A549 (cell line): Measurements from ENCODE around the gene CYP24A1. TPM values are rescaled to one million over a fixed set of nuclear protein-coding genes. Genes with fewer than 3 reads are reported as not detected.

Experiments used
- ATAC-seq, 2 experiments: fragments of 200-7000 bp in 1 of 2; fragments of >200 bp in 1 of 2; cut with Nextera tagmentation in 1 of 2; cut with Tn5 transposase in 1 of 2; 3 replicates each; pipeline versions ENCODE4 v1.8.0 to v1.9.1; 2018 to 2020; ENCODE audit warnings: mild to moderate bottlenecking in 1 of 2, moderate library complexity in 1 of 2
- CTCF ChIA-PET: fragments of 300-600 bp; sonication (Branson Sonifier 250); formaldehyde crosslinking; extraction: SDS; loops from one replicate; lab custom pipeline; 2021; ENCODE audit warnings: antibody characterized with exemption, inconsistent platforms; lab: Yijun Ruan, JAX
- POLR2A ChIA-PET: fragments of 350-600 bp; formaldehyde crosslinking; extraction: SDS; loops from one replicate; lab custom pipeline; 2021; ENCODE audit warnings: antibody characterized with exemption, inconsistent platforms; lab: Yijun Ruan, JAX
- DNase-seq, 2 experiments: peaks; one replicate each; pipeline versions ENCODE4 v3.0.0 to v3.0.0-alpha.2; 2011 to 2016; ENCODE audit warnings: low read depth in 1 of 2, low spot score in 1 of 2
- FAIRE-seq: peaks from 2 replicates; lab custom pipeline; 2011; peaks lifted over from hg19 to GRCh38; lab: Jason Lieb, UNC
- H3K27ac ChIP-seq, 2 experiments: fragments of >200 bp; sonication (Bioruptor Twin); formaldehyde crosslinking; 3 replicates each; pipeline ENCODE4 v1.5.1; 2016 to 2017
- H3K4me1 ChIP-seq: fragments of >200 bp; sonication (Bioruptor Twin); formaldehyde crosslinking; 3 replicates; pipeline ENCODE4 v1.6.1; 2016
- H3K4me2 ChIP-seq: fragments of >200 bp; sonication (Bioruptor Twin); formaldehyde crosslinking; 3 replicates; pipeline ENCODE4 v1.6.1; 2016
- H3K4me3 ChIP-seq: fragments of >200 bp; sonication (Bioruptor Twin); formaldehyde crosslinking; 3 replicates; pipeline ENCODE4 v1.5.1; 2016
- H3K9me3 ChIP-seq: fragments of >200 bp; sonication (Bioruptor Twin); formaldehyde crosslinking; 3 replicates; pipeline ENCODE4 v1.6.1; 2016
- CHD2 ChIP-seq: fragments of 150-350 bp; IDR thresholded peaks from 2 replicates; pipeline ENCODE4 v1.6.1; 2014; ENCODE audit warnings: low read length; ENCODE audit not compliant: partially characterized antibody
- EHF ChIP-seq: fragments of 250-450 bp; sonication (Bioruptor Pico); IDR thresholded peaks from 2 replicates; pipeline ENCODE4 v1.5.0; 2020; ENCODE audit warnings: mild to moderate bottlenecking
- EP300 ChIP-seq, 2 experiments: fragments of >200 bp; sonication (Bioruptor Twin); formaldehyde crosslinking; IDR thresholded peaks; 2 replicates in 1 of 2; 3 replicates in 1 of 2; pipeline ENCODE4 v1.6.1; 2016 to 2017
- ESRRA ChIP-seq: fragments of 150-350 bp; IDR thresholded peaks from 2 replicates; pipeline ENCODE4 v1.6.1; 2014; ENCODE audit warnings: mild to moderate bottlenecking, low read length, borderline replicate concordance
- FOSB ChIP-seq: fragments of 250-450 bp; sonication (Bioruptor Pico); IDR thresholded peaks from 2 replicates; pipeline ENCODE4 v1.5.0; 2020; ENCODE audit warnings: mild to moderate bottlenecking, moderate library complexity
- FOXS1 ChIP-seq: fragments of 250-450 bp; sonication (Bioruptor Pico); IDR thresholded peaks from 2 replicates; pipeline ENCODE4 v1.5.0; 2020; ENCODE audit warnings: mild to moderate bottlenecking, moderate library complexity
- HDAC2 ChIP-seq: fragments of 200-600 bp; sonication (generic); IDR thresholded peaks from 2 replicates; pipeline ENCODE4 v1.6.1; 2016
- HOXA7 ChIP-seq: fragments of 250-450 bp; sonication (Bioruptor Pico); IDR thresholded peaks from 2 replicates; pipeline ENCODE4 v1.5.0; 2020; ENCODE audit warnings: mild to moderate bottlenecking, moderate library complexity
- JUN ChIP-seq, 2 experiments: fragments of >200 bp; sonication (Bioruptor Twin); formaldehyde crosslinking; IDR thresholded peaks; 2 replicates in 1 of 2; 3 replicates in 1 of 2; pipeline ENCODE4 v1.6.1; 2016 to 2017
- KDM5A ChIP-seq: fragments of 200-600 bp; sonication (generic); IDR thresholded peaks from 2 replicates; pipeline ENCODE4 v1.6.1; 2016; ENCODE audit warnings: antibody characterized with exemption, mild to moderate bottlenecking
- MAZ ChIP-seq: fragments of 150-350 bp; IDR thresholded peaks from 2 replicates; pipeline ENCODE4 v1.6.1; 2014; ENCODE audit warnings: antibody characterized with exemption, low read depth, low read length, borderline replicate concordance
- NPAS2 ChIP-seq: fragments of 250-450 bp; sonication (Bioruptor Pico); IDR thresholded peaks from 2 replicates; pipeline ENCODE4 v1.8.0; 2022; ENCODE audit warnings: mild to moderate bottlenecking, moderate library complexity, borderline replicate concordance
- NR3C1 ChIP-seq: fragments of >200 bp; sonication (Bioruptor Twin); formaldehyde crosslinking; IDR thresholded peaks from 3 replicates; pipeline ENCODE4 v1.6.1; 2017
- PHF8 ChIP-seq: fragments of 200-600 bp; sonication (generic); IDR thresholded peaks from 2 replicates; pipeline ENCODE4 v1.6.1; 2016; ENCODE audit warnings: low read depth, mild to moderate bottlenecking, antibody characterized with exemption, moderate library complexity, borderline replicate concordance
- RARB ChIP-seq: fragments of 250-450 bp; sonication (Bioruptor Pico); IDR thresholded peaks from 2 replicates; pipeline ENCODE4 v1.8.0; 2021; ENCODE audit warnings: mild to moderate bottlenecking, moderate library complexity
- RCOR1 ChIP-seq: fragments of 150-350 bp; IDR thresholded peaks from 2 replicates; pipeline ENCODE4 v1.6.1; 2014; ENCODE audit warnings: antibody characterized with exemption, low read length, low read depth
- RFX5 ChIP-seq: fragments of 450-650 bp; IDR thresholded peaks from 2 replicates; pipeline ENCODE4 v1.7.1; 2014; ENCODE audit warnings: antibody characterized with exemption, mild to moderate bottlenecking, moderate library complexity
- RNF2 ChIP-seq: fragments of 200-600 bp; sonication (generic); IDR thresholded peaks from 2 replicates; pipeline ENCODE4 v1.6.1; 2016; ENCODE audit warnings: low read depth, mild to moderate bottlenecking, antibody characterized with exemption, moderate library complexity, borderline replicate concordance
- SMC3 ChIP-seq: fragments of >200 bp; sonication (Bioruptor Twin); formaldehyde crosslinking; IDR thresholded peaks from 3 replicates; pipeline ENCODE4 v1.6.1; 2018; ENCODE audit warnings: inconsistent platforms
- SREBF2 ChIP-seq: fragments of 450-650 bp; IDR thresholded peaks from 2 replicates; pipeline ENCODE4 v1.6.1; 2014; ENCODE audit warnings: mild to moderate bottlenecking, moderate library complexity
- ZC3H11A ChIP-seq: fragments of 450-650 bp; IDR thresholded peaks from 2 replicates; pipeline ENCODE4 v1.6.1; 2014; ENCODE audit warnings: antibody characterized with exemption, mild to moderate bottlenecking
- WGBS: methylation state at CpG from one replicate; pipeline ENCODE4 v1.1.6; 2017; ENCODE audit errors: missing lambda C conversion rate; 5-methylcytosine and 5-hydroxymethylcytosine counted together
- polyA plus RNA-seq, 4 experiments: library from polyadenylated mRNA; depleted of rRNA in 3 of 4; stranded (reverse); fragments of >200 nt; fragmentation: RNase III in 1 of 4; extraction: RNeasy Plus Mini Kit Qiagen cat#74134 plus additional on column Dnase treatment in 1 of 4; gene quantifications; 2 replicates in 3 of 4; 3 replicates in 1 of 4; pipeline ENCODE4 v1.2.3, GENCODE V29; 2011 to 2017
- TF ChIP-seq, protein P1 (sequence below): fragments of 250-450 bp; sonication (Bioruptor Pico); IDR thresholded peaks from 2 replicates; pipeline ENCODE4 v1.5.0; 2021; ENCODE audit warnings: mild to moderate bottlenecking, moderate library complexity, borderline replicate concordance
- TF ChIP-seq, protein P2 (sequence below): IDR thresholded peaks from 2 replicates; pipeline ENCODE4 v1.6.1; 2012; ENCODE audit warnings: low read depth, borderline replicate concordance
- TF ChIP-seq, protein P3 (sequence below): IDR thresholded peaks from 2 replicates; pipeline ENCODE4 v1.6.1; 2012
- TF ChIP-seq, protein P4 (sequence below): fragments of 150-350 bp; IDR thresholded peaks from 2 replicates; pipeline ENCODE4 v1.6.1; 2014; ENCODE audit warnings: low read depth, mild to moderate bottlenecking, low read length
- TF ChIP-seq, protein P5 (sequence below): fragments of 200-600 bp; sonication (generic); IDR thresholded peaks from 2 replicates; pipeline ENCODE4 v1.6.1; 2016; ENCODE audit warnings: antibody characterized with exemption, mild to moderate bottlenecking, moderate library complexity
- TF ChIP-seq, protein P6 (sequence below): fragments of 450-650 bp; IDR thresholded peaks from 2 replicates; pipeline ENCODE4 v1.6.1; 2014; ENCODE audit warnings: antibody characterized with exemption
- TF ChIP-seq, protein P7 (sequence below): fragments of >200 bp; sonication (Bioruptor Twin); formaldehyde crosslinking; IDR thresholded peaks from 2 replicates; pipeline ENCODE4 v1.6.1; 2016

The CYP24A1 gene
- polyA plus RNA-seq, 2 of the 4 experiments (the other 2 are of a cell fraction) = 722 to 1,617 TPM

DNA sequence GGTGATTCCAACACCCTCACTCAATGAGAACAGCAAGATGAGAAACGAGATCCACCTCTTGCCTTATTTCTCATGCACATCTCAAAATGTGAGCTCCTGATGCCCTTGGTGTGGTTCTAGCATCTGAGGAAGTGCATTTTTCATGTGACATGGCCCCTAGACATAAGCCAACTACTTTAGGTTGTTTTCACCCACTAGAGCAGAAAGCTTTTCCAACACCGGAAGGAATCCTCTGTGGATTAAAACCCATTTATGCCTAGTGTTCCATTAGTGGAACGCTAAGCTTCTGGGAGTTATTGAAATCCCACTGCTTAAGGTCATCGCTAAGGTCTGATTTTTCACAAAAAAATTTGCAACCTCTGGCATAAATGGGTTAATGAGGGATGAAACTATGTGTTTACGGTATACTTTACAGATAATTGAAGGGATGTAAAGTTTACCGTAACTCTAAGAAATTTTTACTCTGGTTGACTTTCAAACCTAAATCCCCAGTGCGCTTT lies 24.0 kb downstream of the CYP24A1 start (continued):
- no peak for TF ChIP-seq NR3C1
- no peak for TF ChIP-seq SMC3

DNA sequence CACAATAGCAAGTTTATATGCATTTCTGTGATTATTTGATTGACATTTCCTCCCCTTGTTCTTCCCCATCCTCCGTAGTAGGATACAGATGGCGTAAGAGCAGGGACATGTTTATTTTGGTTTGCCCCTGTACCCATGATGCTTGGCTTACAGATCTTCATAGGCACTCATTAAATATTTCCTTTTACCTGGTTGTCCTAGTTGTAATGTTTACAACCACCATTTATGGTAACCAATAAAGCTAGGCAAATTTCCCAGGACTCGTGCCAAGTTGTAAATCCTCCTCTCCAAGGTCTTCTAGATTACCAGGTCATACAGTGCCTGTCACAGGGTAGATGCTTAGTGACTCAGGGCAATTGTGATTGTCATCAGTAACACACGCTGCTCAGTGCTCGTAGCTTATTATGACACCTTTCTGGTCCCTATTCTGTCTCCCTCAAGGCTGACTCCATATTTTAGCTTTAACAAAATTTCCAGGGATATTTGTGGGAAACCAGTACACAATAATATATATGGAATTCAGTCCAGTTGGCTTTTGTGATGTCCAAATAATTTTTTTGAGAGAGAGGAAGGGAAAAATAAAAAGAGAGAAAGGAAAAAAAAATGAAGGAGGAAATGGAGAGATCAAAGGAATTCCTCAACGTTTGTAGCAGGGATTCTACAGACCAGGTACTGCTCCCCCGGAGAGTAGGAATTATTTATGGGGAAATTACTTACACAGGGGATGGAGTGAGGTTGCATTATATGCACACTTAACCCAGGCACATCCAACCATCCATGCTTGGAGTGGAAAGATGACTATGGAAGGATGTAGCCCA lies 24.6 kb downstream of the CYP24A1 start:
- Histone ChIP-seq H3K4me2 (peak overlapping the region; percentile 44), H3K4me3 (no peak overlapping the region), H3K4me1 (peaks cover 82% of the 10 kb centered on the region), H3K27ac (peak overlapping the region; percentile 86 to 93), H3K9me3 (no peaks in the 10 kb centered on the region)
- ATAC-seq = peak; percentile 52 to 67
- FAIRE-seq = peak; percentile 99
- WGBS = 3% methylated on average over 7 of the region's 7 CpGs
- POLR2A ChIA-PET = interaction anchor here (0.6 to 5.0 kb wide), 14 partner anchors 9 to 52 kb away, joined by 3 to 65 read pairs (median 7); partner anchors contain the start of gene CYP24A1
- peak; percentile 88 to 99 for DNase-seq
- CTCF ChIA-PET = interaction anchor here (0.8 to 4.8 kb wide), 14 partner anchors 9 to 224 kb away, joined by 3 to 24 read pairs (median 6); no protein-coding TSS in a partner anchor
- TF ChIP-seq NPAS2 (no peak), RFX5 (peak; percentile 57; the same call in 1 of the 2 replicates), PHF8 (no peak), ESRRA (peak; percentile 19; the same call in 1 of the 2 replicates), KDM5A (no peak), RNF2 (no peak), CHD2 (no peak), RARB (CRISPR knock-in tag) (peak; percentile 83), HOXA7 (CRISPR knock-in tag) (peak; percentile 65; the same call in 1 of the 2 replicates), FOXS1 (CRISPR knock-in tag) (0 out of 2 replicates have a peak, but pooled peaks have one; percentile 18), FOSB (peak; percentile 61), MAZ (no peak), EP300 (IDR thresholded peaks at IDR 0.05) (peak; percentile 80 to 89; a peak in 4 of 5 replicates), EHF (CRISPR knock-in tag) (peak; percentile 65; the same call in 1 of the 2 replicates), RCOR1 (no peak), HDAC2 (no peak), ZC3H11A (no peak), JUN (IDR thresholded peaks at IDR 0.05) (peak; percentile 78 to 91), SREBF2 (no peak)
- TF ChIP-seq, protein P1, sequence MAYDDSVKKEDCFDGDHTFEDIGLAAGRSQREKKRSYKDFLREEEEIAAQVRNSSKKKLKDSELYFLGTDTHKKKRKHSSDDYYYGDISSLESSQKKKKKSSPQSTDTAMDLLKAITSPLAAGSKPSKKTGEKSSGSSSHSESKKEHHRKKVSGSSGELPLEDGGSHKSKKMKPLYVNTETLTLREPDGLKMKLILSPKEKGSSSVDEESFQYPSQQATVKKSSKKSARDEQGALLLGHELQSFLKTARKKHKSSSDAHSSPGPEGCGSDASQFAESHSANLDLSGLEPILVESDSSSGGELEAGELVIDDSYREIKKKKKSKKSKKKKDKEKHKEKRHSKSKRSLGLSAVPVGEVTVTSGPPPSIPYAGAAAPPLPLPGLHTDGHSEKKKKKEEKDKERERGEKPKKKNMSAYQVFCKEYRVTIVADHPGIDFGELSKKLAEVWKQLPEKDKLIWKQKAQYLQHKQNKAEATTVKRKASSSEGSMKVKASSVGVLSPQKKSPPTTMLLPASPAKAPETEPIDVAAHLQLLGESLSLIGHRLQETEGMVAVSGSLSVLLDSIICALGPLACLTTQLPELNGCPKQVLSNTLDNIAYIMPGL (CRISPR knock-in tag) = 0 out of 2 replicates have a peak, but pooled peaks have one; percentile 41
- TF ChIP-seq, protein P2, sequence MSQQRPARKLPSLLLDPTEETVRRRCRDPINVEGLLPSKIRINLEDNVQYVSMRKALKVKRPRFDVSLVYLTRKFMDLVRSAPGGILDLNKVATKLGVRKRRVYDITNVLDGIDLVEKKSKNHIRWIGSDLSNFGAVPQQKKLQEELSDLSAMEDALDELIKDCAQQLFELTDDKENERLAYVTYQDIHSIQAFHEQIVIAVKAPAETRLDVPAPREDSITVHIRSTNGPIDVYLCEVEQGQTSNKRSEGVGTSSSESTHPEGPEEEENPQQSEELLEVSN = peak; percentile 70; the same call in 1 of the 2 replicates
- TF ChIP-seq, protein P3, sequence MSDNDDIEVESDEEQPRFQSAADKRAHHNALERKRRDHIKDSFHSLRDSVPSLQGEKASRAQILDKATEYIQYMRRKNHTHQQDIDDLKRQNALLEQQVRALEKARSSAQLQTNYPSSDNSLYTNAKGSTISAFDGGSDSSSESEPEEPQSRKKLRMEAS = peak; percentile 69
- TF ChIP-seq, protein P4, sequence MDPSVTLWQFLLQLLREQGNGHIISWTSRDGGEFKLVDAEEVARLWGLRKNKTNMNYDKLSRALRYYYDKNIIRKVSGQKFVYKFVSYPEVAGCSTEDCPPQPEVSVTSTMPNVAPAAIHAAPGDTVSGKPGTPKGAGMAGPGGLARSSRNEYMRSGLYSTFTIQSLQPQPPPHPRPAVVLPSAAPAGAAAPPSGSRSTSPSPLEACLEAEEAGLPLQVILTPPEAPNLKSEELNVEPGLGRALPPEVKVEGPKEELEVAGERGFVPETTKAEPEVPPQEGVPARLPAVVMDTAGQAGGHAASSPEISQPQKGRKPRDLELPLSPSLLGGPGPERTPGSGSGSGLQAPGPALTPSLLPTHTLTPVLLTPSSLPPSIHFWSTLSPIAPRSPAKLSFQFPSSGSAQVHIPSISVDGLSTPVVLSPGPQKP = no peak
- TF ChIP-seq, protein P5, sequence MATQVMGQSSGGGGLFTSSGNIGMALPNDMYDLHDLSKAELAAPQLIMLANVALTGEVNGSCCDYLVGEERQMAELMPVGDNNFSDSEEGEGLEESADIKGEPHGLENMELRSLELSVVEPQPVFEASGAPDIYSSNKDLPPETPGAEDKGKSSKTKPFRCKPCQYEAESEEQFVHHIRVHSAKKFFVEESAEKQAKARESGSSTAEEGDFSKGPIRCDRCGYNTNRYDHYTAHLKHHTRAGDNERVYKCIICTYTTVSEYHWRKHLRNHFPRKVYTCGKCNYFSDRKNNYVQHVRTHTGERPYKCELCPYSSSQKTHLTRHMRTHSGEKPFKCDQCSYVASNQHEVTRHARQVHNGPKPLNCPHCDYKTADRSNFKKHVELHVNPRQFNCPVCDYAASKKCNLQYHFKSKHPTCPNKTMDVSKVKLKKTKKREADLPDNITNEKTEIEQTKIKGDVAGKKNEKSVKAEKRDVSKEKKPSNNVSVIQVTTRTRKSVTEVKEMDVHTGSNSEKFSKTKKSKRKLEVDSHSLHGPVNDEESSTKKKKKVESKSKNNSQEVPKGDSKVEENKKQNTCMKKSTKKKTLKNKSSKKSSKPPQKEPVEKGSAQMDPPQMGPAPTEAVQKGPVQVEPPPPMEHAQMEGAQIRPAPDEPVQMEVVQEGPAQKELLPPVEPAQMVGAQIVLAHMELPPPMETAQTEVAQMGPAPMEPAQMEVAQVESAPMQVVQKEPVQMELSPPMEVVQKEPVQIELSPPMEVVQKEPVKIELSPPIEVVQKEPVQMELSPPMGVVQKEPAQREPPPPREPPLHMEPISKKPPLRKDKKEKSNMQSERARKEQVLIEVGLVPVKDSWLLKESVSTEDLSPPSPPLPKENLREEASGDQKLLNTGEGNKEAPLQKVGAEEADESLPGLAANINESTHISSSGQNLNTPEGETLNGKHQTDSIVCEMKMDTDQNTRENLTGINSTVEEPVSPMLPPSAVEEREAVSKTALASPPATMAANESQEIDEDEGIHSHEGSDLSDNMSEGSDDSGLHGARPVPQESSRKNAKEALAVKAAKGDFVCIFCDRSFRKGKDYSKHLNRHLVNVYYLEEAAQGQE = 0 out of 2 replicates have a peak, but pooled peaks have one; percentile 5
- TF ChIP-seq, protein P6, sequence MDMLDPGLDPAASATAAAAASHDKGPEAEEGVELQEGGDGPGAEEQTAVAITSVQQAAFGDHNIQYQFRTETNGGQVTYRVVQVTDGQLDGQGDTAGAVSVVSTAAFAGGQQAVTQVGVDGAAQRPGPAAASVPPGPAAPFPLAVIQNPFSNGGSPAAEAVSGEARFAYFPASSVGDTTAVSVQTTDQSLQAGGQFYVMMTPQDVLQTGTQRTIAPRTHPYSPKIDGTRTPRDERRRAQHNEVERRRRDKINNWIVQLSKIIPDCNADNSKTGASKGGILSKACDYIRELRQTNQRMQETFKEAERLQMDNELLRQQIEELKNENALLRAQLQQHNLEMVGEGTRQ = no peak
- TF ChIP-seq, protein P7, sequence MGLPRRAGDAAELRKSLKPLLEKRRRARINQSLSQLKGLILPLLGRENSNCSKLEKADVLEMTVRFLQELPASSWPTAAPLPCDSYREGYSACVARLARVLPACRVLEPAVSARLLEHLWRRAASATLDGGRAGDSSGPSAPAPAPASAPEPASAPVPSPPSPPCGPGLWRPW = no peak
